Erythroblast (primary cell): ENCODE results near the gene SERPINA9.

ENCODE experiments used
- GATA1 ChIP-seq: IDR thresholded peaks from 2 replicates; pipeline ENCODE4 v1.6.1; 2011; ENCODE audit warnings: low read depth, mild to moderate bottlenecking, control low read depth, low read length, moderate library complexity
- POLR2A ChIP-seq: IDR thresholded peaks from 2 replicates; pipeline ENCODE4 v1.6.1; 2011; ENCODE audit warnings: mild to moderate bottlenecking, low read length

- no peak for TF ChIP-seq POLR2A
- no peak for TF ChIP-seq GATA1
Measured at GRCh38 chr14:94473666-94474410, 2.2 kb downstream of the SERPINA9 start.
